HL-60 (cell line): Measurements from ENCODE around the gene B2M.

Experiments
- DNase-seq, 2 experiments: peaks; one replicate each; pipeline ENCODE4 v3.0.0-alpha.2; 2010 to 2020; ENCODE audit warnings: low read depth in 1 of 2, low spot score in 1 of 2
- H3K27ac ChIP-seq: fragments of 250-450 bp; sonication (Bioruptor Pico); replicated peaks from 2 replicates; pipeline ENCODE4 v1.5.1; 2020; ENCODE audit warnings: mild to moderate bottlenecking, moderate library complexity
- H3K27me3 ChIP-seq: fragments of 250-450 bp; sonication (Bioruptor Pico); 2 replicates; pipeline ENCODE4 v1.5.1; 2021; ENCODE audit warnings: mild to moderate bottlenecking, moderate library complexity; ENCODE audit not compliant: insufficient read depth, poor library complexity, severe bottlenecking
- H3K4me3 ChIP-seq: replicated peaks from 2 replicates; pipeline ENCODE4 v1.5.1; 2011; ENCODE audit warnings: mild to moderate bottlenecking, control low read depth, low read length; ENCODE audit not compliant: insufficient read depth
- GABPA ChIP-seq: IDR thresholded peaks from 2 replicates; pipeline ENCODE4 v1.6.1; 2012; ENCODE audit warnings: low read depth
- POLR2AphosphoS5 ChIP-seq: IDR thresholded peaks from 2 replicates; pipeline ENCODE4 v1.6.1; 2012; ENCODE audit warnings: low read depth
- SPI1 ChIP-seq: IDR thresholded peaks from 2 replicates; pipeline ENCODE4 v1.6.1; 2012; ENCODE audit warnings: low read depth, mild to moderate bottlenecking, borderline replicate concordance
- long read RNA-seq: library from polyadenylated mRNA; unstranded; transcript quantifications from one replicate; pipeline ENCODE4 v2.0.0, GENCODE V29; 2020
- TF ChIP-seq, protein P1 (sequence below): IDR thresholded peaks from one replicate; pipeline ENCODE4 v1.5.1; 2011; ENCODE audit warnings: low read length, control low read depth, inconsistent platforms; ENCODE audit not compliant: insufficient read depth
- TF ChIP-seq, protein P2 (sequence below): IDR thresholded peaks from 2 replicates; pipeline ENCODE4 v1.6.1; 2012; ENCODE audit warnings: low read depth; ENCODE audit not compliant: insufficient replicate concordance

Gene B2M
- long read RNA-seq, transcript B2M-204 (4 exons, 1,705 nt) = major isoform, 1,974 of 2,135 reads
- long read RNA-seq, transcript B2M-214 (1 exons, 2,403 nt) = minor isoform, 39 of 2,135 reads
- long read RNA-seq, transcript B2M-213 (1 exons, 2,329 nt) = minor isoform, 5 of 2,135 reads
- long read RNA-seq, transcript B2M-208 (3 exons, 1,081 nt) = minor isoform, 75 of 2,135 reads
- long read RNA-seq, partial matches to known transcripts = 27 of 2,135 reads
- long read RNA-seq, other reads (novel, unspliced or antisense) = 12 of 2,135 reads

DNA sequence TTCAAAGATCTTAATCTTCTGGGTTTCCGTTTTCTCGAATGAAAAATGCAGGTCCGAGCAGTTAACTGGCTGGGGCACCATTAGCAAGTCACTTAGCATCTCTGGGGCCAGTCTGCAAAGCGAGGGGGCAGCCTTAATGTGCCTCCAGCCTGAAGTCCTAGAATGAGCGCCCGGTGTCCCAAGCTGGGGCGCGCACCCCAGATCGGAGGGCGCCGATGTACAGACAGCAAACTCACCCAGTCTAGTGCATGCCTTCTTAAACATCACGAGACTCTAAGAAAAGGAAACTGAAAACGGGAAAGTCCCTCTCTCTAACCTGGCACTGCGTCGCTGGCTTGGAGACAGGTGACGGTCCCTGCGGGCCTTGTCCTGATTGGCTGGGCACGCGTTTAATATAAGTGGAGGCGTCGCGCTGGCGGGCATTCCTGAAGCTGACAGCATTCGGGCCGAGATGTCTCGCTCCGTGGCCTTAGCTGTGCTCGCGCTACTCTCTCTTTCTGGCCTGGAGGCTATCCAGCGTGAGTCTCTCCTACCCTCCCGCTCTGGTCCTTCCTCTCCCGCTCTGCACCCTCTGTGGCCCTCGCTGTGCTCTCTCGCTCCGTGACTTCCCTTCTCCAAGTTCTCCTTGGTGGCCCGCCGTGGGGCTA, at the start of gene B2M, which contains the start of gene PATL2:
TSS of gene B2M (plus strand) at position 422 of the 647 bp plus-strand sequence. CDS start at position 452, 30 bp downstream.
TSS of gene PATL2 (minus strand) at position 228 of the 647 bp plus-strand sequence. CDS start 34,833 bp downstream, outside the sequence.
- peak; percentile 94 to 95 for DNase-seq
- no peak; the same call in 1 of the 2 replicates for TF ChIP-seq SPI1
- TF ChIP-seq, protein P1, sequence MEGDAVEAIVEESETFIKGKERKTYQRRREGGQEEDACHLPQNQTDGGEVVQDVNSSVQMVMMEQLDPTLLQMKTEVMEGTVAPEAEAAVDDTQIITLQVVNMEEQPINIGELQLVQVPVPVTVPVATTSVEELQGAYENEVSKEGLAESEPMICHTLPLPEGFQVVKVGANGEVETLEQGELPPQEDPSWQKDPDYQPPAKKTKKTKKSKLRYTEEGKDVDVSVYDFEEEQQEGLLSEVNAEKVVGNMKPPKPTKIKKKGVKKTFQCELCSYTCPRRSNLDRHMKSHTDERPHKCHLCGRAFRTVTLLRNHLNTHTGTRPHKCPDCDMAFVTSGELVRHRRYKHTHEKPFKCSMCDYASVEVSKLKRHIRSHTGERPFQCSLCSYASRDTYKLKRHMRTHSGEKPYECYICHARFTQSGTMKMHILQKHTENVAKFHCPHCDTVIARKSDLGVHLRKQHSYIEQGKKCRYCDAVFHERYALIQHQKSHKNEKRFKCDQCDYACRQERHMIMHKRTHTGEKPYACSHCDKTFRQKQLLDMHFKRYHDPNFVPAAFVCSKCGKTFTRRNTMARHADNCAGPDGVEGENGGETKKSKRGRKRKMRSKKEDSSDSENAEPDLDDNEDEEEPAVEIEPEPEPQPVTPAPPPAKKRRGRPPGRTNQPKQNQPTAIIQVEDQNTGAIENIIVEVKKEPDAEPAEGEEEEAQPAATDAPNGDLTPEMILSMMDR = no peak
- no peak; the same call in 1 of the 2 replicates for TF ChIP-seq GABPA
- TF ChIP-seq, protein P2, sequence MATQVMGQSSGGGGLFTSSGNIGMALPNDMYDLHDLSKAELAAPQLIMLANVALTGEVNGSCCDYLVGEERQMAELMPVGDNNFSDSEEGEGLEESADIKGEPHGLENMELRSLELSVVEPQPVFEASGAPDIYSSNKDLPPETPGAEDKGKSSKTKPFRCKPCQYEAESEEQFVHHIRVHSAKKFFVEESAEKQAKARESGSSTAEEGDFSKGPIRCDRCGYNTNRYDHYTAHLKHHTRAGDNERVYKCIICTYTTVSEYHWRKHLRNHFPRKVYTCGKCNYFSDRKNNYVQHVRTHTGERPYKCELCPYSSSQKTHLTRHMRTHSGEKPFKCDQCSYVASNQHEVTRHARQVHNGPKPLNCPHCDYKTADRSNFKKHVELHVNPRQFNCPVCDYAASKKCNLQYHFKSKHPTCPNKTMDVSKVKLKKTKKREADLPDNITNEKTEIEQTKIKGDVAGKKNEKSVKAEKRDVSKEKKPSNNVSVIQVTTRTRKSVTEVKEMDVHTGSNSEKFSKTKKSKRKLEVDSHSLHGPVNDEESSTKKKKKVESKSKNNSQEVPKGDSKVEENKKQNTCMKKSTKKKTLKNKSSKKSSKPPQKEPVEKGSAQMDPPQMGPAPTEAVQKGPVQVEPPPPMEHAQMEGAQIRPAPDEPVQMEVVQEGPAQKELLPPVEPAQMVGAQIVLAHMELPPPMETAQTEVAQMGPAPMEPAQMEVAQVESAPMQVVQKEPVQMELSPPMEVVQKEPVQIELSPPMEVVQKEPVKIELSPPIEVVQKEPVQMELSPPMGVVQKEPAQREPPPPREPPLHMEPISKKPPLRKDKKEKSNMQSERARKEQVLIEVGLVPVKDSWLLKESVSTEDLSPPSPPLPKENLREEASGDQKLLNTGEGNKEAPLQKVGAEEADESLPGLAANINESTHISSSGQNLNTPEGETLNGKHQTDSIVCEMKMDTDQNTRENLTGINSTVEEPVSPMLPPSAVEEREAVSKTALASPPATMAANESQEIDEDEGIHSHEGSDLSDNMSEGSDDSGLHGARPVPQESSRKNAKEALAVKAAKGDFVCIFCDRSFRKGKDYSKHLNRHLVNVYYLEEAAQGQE = peak; percentile 74
- TF ChIP-seq POLR2AphosphoS5 = peak; percentile 99
- Histone ChIP-seq H3K4me3 (peak within 1 kb of the TSS; percentile 88), H3K27ac (peak within 1 kb of the TSS; percentile 97), H3K27me3 (no peaks in the 10 kb centered on the region)

DNA sequence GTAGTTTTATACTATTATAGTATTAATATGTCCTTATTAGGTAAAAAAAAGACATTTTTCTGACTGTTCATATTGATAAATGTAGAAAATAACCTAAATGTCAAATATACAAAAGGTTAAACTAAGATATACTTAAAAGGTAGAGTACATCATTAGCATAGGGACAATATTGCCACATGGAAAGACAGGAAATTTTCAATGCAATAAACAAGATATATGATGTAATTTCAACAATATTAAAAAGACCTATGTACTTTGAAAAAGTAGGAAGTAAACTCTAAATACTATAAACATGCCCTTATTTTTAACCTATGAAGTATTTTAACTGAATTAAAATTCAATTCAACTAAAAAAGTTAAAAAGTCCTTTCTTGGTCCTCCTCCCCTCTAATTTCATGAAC, 49.7 kb upstream of the B2M start:
- no peak for TF ChIP-seq GABPA
- no peak for TF ChIP-seq POLR2AphosphoS5
- TF ChIP-seq SPI1 = no peak
- TF ChIP-seq, protein P1 = no peak
- TF ChIP-seq, protein P2 = no peak
- H3K4me3 ChIP-seq = peak overlapping the region; percentile 80
- peak in 1 of 2 experiments; percentile 35 for DNase-seq
- peak overlapping the region; percentile 95 for H3K27ac ChIP-seq
- H3K27me3 ChIP-seq = no peaks in the 10 kb centered on the region

DNA sequence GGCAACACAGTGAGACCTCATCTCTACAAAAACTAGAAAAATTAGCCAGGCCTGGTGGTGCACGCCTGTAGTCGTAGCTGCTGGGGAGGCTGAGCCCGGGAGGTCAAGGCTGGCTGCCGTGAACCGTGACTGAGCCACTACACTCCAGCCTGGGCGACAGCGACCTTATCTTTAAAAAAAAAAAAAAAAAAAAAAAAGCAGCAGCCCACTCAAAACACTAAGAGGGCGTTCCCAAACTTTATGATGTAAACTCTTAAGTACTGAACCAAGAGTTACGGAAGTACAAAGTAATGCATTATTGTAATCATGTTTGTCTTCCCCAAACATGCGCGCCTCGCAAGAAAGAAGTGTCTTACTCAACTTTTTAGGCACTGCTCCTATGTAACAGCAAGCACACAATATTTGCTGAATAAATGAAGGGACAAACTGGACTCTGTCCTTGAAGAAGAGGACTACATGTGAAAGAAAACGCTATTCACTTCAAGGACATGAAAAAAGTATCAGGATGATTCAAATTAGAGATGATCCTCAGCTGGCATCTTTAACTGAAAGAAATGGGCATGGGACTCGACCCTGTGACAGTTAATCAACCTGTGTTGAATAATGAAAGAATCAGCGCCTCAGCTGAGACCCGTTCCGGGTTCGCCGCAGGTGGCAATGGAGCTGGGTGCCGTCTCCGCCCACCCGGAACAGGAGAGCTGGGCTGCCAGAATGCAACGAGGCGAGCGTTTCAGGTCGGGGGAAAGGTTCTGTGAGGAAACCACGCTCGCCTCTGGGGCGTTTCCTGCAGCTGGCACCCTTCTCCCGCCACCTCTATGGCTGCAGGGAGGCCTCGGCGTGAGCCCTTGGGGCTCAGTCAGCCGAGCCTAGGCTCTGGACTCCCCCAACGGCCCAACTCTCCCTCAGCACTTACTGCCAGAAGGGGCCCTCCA, 48.6 kb upstream of the B2M start:
- TF ChIP-seq POLR2AphosphoS5 = no peak; the same call in 1 of the 2 replicates
- TF ChIP-seq, protein P2 = peak; percentile 20
- TF ChIP-seq SPI1 = 0 out of 2 replicates have a peak, but pooled peaks have one; percentile 14
- peak overlapping the region; percentile 95 for H3K27ac ChIP-seq
- peak; percentile 74 to 80 for DNase-seq

More for the DNA sequence above, 48.6 kb upstream of the B2M start:
- Histone ChIP-seq H3K4me3 (peak overlapping the region; percentile 80), H3K27me3 (no peaks in the 10 kb centered on the region)
